Stimulated activated CD4-positive, alpha-beta T cell treated with anti-CD3 and anti-CD28 coated beads, TNF-alpha, amount 100 ng/mL, for 24 hours (primary cell): ENCODE data around the gene MBD5.

ENCODE experiments used
- DNase-seq, 3 experiments: peaks; one replicate each; pipeline ENCODE4 v3.0.0-alpha.2; 2020; ENCODE audit warnings: low read depth in 3 of 3

Gene MBD5

GRCh38 chr2:148302526-148302925 lies 281.6 kb downstream of the MBD5 start:
- DNase-seq: no peak

- no peak for DNase-seq
These were observed 282.3 kb downstream of the MBD5 start for GRCh38 chr2:148303161-148303560.

GRCh38 chr2:148305476-148305875 lies 284.6 kb downstream of the MBD5 start:
- DNase-seq: no peak

- no peak for DNase-seq
These were observed 285.1 kb downstream of the MBD5 start for GRCh38 chr2:148306027-148306426.

- no peak for DNase-seq
These were observed 296.7 kb downstream of the MBD5 start for GRCh38 chr2:148317598-148317997.

- no peak for DNase-seq
These were observed 317.6 kb downstream of the MBD5 start for GRCh38 chr2:148338541-148338940.

GRCh38 chr2:148342086-148342485 lies 321.2 kb downstream of the MBD5 start:
- DNase-seq: no peak

- no peak for DNase-seq
These were observed 329.3 kb downstream of the MBD5 start for GRCh38 chr2:148350199-148350598.

- no peak for DNase-seq
These were observed 330.7 kb downstream of the MBD5 start for GRCh38 chr2:148351437-148352143.

- no peak for DNase-seq
These were observed 337.5 kb downstream of the MBD5 start for GRCh38 chr2:148358375-148358774.

- no peak for DNase-seq
These were observed 339.8 kb downstream of the MBD5 start for GRCh38 chr2:148360662-148361061.

GRCh38 chr2:148362144-148362796 lies 341.4 kb downstream of the MBD5 start:
- DNase-seq: no peak

GRCh38 chr2:148375214-148375613 lies 354.3 kb downstream of the MBD5 start:
- no peak for DNase-seq

- DNase-seq: no peak
These were observed 370.4 kb downstream of the MBD5 start for GRCh38 chr2:148391324-148391723.

- DNase-seq: no peak
These were observed 381.9 kb downstream of the MBD5 start for GRCh38 chr2:148402786-148403185.

- no peak for DNase-seq
These were observed 390.0 kb downstream of the MBD5 start for GRCh38 chr2:148410899-148411298.

- DNase-seq: no peak
These were observed 395.4 kb downstream of the MBD5 start for GRCh38 chr2:148416248-148416647.

GRCh38 chr2:148430101-148430500 lies 409.2 kb downstream of the MBD5 start:
- no peak for DNase-seq

- DNase-seq: no peak
These were observed 427.0 kb downstream of the MBD5 start for GRCh38 chr2:148447877-148448276.

- DNase-seq: no peak
These were observed 429.6 kb downstream of the MBD5 start for GRCh38 chr2:148450531-148450930.

GRCh38 chr2:148451046-148451445 lies 430.2 kb downstream of the MBD5 start:
- DNase-seq: no peak

GRCh38 chr2:148455791-148456190 lies 434.9 kb downstream of the MBD5 start:
- no peak for DNase-seq

- no peak for DNase-seq
These were observed 437.3 kb downstream of the MBD5 start for GRCh38 chr2:148458171-148458570.

- no peak for DNase-seq
These were observed 438.5 kb downstream of the MBD5 start for GRCh38 chr2:148459377-148459778.
